Stimulated activated CD4-positive, alpha-beta T cell treated with anti-CD3 and anti-CD28 coated beads, Interleukin-1b, Interleukin-23, amount 100 ng/mL, for 24 hours (primary cell): Measurements from ENCODE around the gene AGBL4.
"Not testable (repeated sequence)": the region's sequence is repeated elsewhere in the genome, so short reads cannot be mapped to it uniquely, and the experiment has no call there.

Source experiments
- DNase-seq, 4 experiments: peaks; one replicate each; pipeline ENCODE4 v3.0.0-alpha.2; 2020; ENCODE audit warnings: low read depth in 4 of 4, low spot score in 1 of 4

The AGBL4 gene

GRCh38 chr1:49048188-49048587, 975.6 kb downstream of the AGBL4 start:
- DNase-seq: no peak

DNA sequence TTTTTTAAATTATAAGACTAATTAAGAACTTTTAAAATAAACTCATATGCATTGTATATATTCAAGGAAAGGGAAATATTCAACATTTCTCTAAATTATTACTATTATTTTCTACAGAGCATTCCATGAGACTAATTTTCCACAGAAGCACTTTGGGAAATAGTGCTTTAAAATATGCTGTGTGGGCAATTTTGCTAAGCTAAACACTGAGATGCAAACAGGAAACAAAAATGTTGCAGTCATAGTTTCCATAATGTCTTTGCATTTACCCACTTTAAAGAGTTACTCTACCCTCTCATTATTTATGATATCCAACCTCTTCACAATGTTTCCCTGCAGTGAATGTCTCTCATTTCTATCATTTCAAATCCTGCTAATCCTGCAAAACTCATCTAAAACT, 977.4 kb downstream of the AGBL4 start:
- no peak for DNase-seq

DNA sequence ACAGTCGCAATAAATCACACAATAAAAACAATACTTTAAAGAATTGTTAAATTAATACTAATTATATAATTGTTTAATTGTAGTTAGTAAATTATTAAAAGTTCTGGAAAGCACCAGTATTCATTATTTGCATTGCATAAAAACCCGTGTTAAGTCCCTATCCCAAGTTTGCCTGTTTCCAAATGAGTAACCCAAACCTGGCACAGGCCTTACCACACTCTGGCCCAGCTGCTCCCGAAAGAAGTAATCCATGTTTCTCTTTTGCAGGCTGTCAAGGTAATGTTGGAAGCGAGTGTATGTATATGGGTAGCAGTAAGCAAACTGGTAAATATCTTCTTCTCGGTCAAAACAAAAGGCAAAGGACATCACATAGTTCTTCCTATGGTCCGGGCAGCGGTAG, 978.4 kb downstream of the AGBL4 start:
- DNase-seq: no peak

DNA sequence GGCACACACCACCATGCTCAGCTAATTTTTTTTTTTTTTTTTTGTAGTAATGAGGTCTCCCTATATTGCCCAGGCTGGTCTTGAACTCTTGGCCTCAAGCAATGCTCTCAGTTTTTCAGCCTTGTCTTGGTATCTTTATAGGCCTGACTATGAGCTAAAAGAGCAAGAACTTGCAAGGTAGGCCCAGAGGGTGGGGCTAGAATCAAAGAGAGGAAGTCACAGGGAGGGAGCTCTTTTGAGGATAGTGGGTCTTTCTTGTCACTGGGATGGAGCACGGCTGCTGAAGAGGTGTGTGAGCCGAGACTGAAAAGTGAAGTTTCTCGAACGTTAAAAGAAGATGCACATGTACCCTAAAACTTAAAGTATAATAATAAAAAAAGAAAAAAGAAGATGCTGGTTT, 987.1 kb downstream of the AGBL4 start:
- no peak for DNase-seq

GRCh38 chr1:49028396-49028795, 995.4 kb downstream of the AGBL4 start:
- no peak for DNase-seq

GRCh38 chr1:49026230-49026811, 997.4 kb downstream of the AGBL4 start:
- DNase-seq: no peak

DNA sequence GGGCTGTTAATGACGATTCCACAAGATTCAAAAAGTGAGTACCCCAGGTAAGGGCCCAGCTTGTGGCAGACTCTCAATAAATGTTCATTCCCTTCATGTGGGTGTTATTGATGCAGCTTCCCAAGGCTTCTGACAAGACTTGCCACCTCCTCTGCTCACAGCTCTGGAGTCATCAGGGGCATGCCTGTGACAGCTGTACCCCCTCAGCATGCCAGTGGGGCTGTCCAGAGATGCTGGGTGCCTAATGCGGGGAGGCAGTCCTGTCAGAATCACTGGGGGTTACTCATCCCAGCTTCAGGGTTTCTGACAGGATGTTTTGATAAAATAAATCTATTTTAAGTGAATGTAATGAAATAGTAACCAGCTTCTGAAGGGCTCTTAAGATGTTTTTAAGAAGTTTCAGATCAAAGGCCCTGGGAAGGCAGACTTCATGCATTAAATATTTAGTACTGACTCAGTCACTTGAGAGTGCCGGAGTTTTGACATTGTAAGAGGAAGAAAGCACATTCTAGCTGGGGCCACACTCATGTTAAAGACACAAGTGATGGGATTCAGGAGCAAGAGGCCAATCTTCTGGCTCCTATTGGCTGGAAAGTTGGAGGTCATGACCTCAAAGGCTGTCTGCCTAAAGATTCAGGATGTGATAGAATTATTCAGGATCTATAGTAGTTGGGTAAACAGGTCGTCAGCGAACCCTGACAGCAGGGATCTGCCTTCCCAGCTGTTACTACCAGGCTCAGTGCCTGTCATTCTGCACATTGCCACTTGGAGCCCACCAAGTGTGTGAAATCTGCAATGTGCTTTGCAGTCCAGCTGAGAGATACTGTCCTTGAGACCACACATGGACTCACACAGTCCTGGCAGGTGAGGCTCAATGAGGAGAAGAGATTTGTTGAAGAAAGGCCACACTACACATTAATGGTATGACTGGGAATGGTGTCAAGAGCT, 1007.5 kb downstream of the AGBL4 start:
- DNase-seq: no peak

DNA sequence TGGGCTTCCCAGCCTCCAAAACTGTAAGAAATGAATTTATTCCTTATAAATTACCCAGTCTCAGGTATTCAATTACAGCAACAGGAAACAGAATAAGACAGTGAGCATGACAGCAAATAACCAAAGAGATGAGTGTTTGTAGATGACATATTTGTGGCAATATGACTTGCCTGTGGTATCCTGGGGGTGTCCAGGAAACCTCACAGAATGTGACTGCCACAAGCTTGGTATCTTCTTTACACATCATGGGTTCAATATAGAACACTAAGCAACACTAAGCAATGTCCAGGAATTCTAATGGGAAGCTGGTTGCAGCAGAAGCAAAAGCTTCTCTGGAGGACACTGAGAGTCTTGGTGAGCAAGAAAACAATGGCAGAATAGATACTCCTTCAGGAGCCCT, 1010.7 kb downstream of the AGBL4 start:
- DNase-seq: no peak

GRCh38 chr1:49002981-49003380, 1020.8 kb downstream of the AGBL4 start:
- not testable (repeated sequence) for DNase-seq

- no peak for DNase-seq
Observed at GRCh38 chr1:48999321-48999720, 1024.4 kb downstream of the AGBL4 start.

DNA sequence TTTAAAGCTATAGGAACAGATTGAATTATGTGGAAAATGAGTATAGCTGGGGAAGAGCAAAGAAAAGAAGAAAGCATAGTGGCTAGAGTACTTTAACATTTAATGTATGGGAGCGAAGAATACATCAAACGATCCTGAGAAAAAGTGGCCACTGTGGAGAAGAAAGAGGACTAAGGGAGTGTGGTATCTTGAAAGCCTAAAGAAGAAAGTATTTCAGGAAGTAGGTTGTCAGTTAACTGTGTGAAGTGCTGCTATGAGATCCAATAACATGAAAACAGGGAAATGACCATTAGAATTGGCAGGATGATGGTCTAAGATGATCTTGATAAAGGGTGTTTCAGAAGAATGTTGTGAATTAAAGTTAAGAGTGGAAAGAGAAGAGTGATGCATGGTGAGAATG, 1027.4 kb downstream of the AGBL4 start:
- DNase-seq: no peak

GRCh38 chr1:48988633-48989197, 1035.0 kb downstream of the AGBL4 start:
- no peak for DNase-seq

GRCh38 chr1:48979940-48980339, 1043.8 kb downstream of the AGBL4 start:
- no peak for DNase-seq

- DNase-seq: no peak
Observed at GRCh38 chr1:48978413-48978812, 1045.3 kb downstream of the AGBL4 start.

GRCh38 chr1:48977273-48977672, 1046.5 kb downstream of the AGBL4 start:
- DNase-seq: no peak

DNA sequence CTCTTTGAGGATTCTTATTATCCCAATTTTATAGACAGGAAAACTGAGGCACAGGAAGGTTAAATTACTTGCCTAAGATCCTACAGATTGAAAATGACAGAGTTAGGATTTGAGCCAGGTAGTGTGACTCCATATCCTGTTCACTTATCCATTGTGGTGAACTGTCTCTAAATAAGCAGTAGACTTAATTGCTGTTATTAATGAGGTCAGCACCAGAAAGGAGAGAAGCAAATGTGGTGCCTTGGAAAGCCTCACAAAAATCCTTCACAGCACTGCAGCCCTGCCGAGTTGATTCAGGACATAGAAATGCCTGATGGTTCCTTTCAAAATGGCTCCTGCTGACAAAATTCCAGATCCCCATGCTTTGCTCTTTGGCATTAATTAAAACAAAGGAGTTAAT, 1053.8 kb downstream of the AGBL4 start:
- DNase-seq: no peak

GRCh38 chr1:48967318-48967717, 1056.4 kb downstream of the AGBL4 start:
- no peak for DNase-seq

GRCh38 chr1:48966583-48966982, 1057.2 kb downstream of the AGBL4 start:
- no peak for DNase-seq

DNA sequence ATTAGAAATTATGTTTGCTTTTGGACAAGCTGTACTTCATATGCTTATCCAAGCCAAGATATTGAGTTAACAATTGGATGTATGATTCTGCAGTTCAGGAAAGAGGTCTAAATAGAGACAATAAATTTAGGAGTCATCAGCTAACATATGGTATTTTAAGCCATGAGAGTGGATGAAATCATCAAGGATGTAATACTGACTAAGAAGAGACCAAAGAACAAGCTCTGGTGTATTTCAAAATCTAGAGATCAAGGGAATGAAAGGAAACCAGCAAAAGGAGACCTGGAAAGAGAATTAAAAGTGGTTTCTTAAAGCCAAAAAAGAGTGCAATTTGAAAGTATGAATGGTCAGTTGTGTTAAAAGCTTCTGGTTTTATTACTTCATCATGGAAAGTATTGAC, 1063.4 kb downstream of the AGBL4 start:
- no peak for DNase-seq

DNA sequence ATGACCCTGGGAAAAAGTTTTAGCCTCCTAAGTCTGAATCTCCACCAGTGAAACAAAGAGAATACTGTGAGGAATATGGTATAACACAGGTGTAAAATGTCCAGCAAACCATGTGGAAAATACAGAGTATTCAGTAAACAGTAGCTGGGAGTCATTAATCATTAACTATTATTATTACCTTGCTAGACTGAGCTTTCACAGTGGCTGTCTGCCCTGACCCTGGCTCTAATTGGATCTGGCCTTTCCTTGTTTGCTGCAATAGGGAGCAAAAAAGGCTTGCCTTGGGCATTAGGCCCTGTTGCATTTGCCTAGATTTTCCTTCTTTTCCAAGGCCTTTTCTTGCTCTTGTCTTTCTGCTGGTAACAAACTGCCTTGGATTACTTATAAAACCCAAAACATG, 1068.0 kb downstream of the AGBL4 start:
- no peak for DNase-seq

DNA sequence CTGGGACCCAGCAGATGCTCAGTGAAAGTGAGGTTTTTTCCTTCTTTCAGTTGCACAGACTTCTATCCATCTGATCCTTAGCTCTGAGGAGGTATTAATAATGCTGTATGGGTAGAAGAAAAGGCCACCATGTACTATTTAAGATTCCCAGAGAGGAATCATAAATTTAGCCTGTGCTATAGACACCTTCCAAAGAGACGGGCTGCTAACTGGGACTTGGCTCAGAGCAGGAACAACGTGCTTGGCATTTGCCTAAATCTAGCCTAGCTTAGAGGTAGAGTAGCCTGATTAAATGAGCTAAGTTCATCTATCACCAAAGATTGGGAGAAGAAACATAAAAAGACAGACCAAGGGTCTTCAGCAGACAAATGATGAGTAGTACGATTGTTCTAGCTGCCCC, 1070.1 kb downstream of the AGBL4 start:
- DNase-seq: no peak

- DNase-seq: no peak
Observed at GRCh38 chr1:48948562-48948961, 1075.2 kb downstream of the AGBL4 start.
